HG03064 (cell line): ENCODE results near the gene ZNHIT3.
"Not testable (repeated sequence)": the region's sequence is repeated elsewhere in the genome, so short reads cannot be mapped to it uniquely, and the experiment has no call there.

Experiments
- ATAC-seq: cut with Tn5 transposase; IDR thresholded peaks from one replicate; pipeline ENCODE4 v1.9.1; 2021; ENCODE audit warnings: low read depth; ENCODE audit not compliant: unreplicated experiment

The ZNHIT3 gene

GRCh38 chr17:36482611-36483504 is 3.6 kb upstream of the ZNHIT3 start:
- no peak for ATAC-seq

- ATAC-seq, result not testable (repeated sequence)
Observed at GRCh38 chr17:36484021-36484420, 2.5 kb upstream of the ZNHIT3 start.

- no peak for ATAC-seq
Observed at GRCh38 chr17:36485027-36485426, 1.5 kb upstream of the ZNHIT3 start.

GRCh38 chr17:36485805-36486203 is 677 bp upstream of the ZNHIT3 start:
- ATAC-seq, result no peak

- ATAC-seq, result no peak
Observed at GRCh38 chr17:36493956-36494355, 7.5 kb downstream of the ZNHIT3 start.

DNA sequence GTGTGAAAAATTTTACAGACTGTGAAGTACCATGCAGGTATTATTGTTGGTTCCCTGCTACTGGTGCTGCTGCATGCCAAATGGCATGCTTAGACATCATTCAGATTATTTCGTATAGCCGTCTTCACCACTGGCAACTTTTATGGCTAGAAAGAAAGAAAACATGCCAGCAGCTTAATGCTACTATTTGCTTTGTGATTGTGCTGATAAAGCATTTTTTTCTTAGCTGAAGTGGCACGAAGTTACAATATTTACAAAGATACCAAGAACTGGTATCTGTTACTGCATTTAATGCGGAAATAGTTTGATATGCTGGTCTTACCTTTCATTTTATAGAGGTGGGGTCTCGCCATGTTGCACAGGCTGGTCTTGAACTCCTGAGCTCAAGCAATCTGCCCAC is 8.2 kb downstream of the ZNHIT3 start:
- no peak for ATAC-seq

DNA sequence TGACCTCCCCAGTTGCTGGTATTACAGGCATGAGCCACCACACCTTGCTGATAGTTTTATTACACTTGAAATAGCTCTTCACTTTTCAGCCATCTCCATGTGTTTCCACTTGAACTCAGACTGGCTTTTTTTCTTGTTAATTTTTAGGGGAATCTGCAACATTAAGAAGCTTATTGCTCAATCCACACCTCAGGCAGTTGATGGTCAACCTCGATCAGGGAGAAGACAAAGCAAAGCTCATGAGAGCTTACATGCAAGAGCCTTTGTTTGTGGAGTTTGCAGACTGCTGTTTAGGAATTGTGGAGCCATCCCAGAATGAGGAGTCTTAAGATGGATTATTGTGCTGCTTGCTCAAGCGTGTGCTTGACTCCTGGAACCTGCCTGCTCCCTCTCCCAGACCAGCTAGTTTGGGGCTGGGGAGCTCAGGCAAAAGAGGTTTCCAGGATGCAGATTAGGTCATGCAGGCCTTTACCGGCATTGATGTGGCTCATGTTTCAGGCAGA is 8.6 kb downstream of the ZNHIT3 start:
- ATAC-seq, result no peak

DNA sequence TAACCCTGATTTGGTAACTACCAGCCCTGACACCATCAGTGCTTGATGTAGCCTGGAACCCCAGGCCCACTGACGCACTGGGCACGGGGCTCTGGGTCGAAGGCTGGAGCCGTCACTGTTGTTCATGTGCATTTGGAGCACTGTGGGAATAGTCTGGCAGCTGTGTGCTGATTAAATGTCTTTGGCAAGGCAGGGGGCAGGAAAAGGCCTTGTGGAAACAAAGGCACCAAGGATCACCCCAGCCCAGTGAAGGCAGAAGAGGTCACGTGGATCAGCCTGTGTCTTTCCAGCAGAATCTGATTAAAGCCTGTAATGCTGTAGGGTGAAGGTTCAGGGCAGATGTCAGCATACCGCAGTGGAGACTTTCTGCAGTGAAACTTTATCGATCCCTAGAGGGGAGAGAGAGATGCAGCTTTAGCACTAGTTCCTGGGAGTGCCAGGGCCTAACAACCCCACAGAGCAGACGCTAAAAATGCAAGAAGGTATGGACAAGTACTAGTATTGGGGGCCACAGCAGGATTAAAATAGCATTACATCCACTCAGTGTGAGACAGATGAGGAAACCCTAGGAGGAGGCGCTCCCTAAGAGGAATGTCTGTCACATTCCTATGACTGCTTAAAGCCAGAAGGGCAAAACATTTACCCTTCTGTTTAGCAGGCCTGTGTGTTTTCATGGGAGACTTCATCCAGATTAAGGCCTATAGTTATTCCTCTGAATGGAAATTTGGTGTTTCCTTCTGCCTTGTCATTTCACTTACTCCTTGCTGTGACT is 9.7 kb downstream of the ZNHIT3 start:
- no peak for ATAC-seq

DNA sequence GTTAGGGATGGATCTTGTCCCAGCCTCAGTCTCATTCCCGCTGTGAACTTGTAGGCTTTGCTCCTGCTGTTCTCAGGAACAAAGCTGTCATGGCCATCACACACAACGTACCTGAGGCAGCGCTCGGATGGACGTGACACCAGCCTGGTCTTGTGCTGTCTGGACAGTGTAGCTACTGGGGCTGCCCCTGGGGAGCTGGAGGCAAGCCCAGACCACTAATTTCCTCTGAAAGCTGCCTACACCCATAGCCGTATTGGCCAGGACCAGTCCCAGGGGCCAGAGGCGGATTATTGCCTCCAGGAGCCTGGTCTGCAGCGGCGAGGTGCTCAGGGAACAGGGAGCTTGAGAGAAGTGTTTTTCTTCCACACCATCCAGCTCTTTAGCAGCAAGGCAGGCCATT is 11.7 kb downstream of the ZNHIT3 start:
- ATAC-seq, result no peak

DNA sequence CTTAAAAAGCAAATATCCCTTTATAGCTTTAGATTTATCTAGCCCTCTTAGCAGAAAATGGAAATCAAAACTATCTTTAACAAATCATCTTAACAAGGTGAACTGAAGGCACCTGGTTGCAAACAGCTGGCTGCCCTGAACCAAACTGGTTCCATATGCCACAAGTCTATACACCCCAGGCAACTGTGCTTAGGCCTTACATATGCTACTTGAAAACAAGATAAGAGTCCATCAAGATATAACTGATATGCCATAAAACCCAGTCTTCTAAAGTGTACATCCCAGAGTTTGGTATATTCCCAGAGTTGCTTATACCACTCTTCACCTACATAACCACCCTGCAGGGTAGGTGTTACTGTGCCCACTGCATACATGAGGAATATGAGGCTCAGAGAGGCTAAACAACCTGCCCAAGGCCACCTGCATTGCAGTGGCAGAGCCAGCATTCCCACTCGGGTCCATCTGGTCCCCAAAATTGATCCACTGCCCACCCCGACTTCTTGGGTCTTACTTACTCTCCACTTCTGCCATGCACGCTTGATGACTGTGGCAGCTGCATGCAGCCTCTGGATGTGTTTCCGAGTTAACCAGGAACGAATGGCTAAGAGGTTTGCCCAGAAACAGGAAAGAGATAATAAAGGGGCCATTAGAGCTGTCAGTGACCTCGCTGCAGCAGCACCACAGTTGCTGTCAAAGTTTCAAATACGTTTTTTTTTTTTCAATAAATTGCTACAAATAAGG is 12.2 kb downstream of the ZNHIT3 start:
- ATAC-seq, result no peak

GRCh38 chr17:36500745-36501225 is 14.3 kb downstream of the ZNHIT3 start:
- no peak for ATAC-seq

- ATAC-seq, result no peak
Observed at GRCh38 chr17:36501351-36501750, 14.9 kb downstream of the ZNHIT3 start.

- ATAC-seq, result no peak
Observed at GRCh38 chr17:36501963-36502362, 15.5 kb downstream of the ZNHIT3 start.

- no peak for ATAC-seq
Observed at GRCh38 chr17:36503456-36504155, 17.1 kb downstream of the ZNHIT3 start.

DNA sequence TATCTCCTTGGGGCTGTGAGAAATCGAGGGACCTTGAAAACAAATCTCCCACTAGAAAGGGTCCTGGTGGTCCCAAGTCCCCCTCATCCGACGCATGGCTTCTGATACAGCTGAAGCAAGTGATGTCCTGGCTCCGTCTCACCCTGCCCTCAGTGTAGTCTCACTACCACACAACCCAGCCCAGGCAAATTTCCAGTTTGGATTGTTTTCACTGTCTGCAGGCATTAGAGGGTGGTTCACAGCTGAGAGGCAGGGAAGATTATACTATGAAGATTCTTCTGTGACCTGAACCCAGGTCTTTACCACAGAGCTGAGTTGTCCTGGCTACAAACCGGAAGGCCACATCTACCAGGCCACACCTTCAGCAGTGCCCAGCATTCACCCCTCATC is 17.7 kb downstream of the ZNHIT3 start:
- ATAC-seq, result no peak

DNA sequence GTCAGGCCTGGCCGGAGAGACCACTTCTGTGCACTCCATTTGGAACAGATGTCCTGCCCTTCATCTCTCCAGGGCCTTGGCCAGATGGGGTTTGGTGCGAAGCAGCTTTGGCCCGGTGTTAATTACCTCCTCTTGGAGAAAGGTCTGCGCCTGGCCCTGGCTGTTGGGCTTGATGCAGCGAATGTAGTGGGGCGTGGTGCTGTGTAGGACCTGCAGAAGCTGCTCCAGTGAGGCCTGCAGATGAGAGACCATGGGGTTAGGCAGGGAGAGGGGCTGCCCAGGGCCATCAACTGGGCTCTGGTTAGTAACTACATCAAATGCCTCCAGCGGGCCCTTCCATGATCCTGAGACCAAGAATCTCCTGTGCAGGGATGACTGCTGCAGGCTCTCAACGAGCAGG is 18.7 kb downstream of the ZNHIT3 start:
- ATAC-seq, result no peak

DNA sequence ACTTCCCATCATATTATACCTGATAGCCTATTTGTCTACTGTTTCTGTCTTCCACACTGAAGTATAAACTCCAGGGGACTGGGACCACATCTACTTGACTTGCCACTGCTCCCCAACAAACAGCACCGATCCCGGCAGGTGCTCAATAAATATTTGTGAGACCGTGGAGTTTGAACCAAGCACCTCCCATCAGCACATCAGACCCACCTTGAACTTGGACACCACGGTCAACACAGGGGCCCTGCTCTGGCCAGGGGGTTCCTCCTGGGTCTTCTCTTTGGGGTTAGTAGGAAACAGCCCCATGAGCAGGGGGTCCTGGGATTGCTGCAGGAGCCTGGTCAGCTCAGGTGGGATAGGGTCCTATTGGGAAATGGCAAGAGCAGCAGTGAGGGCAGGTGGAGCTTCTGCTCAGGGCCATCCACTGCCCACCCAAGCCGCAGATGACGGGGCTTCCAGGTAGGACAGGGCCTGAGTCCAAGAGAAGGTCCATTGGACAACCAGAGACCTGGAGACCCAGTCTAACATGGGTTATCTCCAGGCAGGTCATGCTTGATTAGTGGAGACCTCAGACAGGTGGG is 19.9 kb downstream of the ZNHIT3 start:
- no peak for ATAC-seq

DNA sequence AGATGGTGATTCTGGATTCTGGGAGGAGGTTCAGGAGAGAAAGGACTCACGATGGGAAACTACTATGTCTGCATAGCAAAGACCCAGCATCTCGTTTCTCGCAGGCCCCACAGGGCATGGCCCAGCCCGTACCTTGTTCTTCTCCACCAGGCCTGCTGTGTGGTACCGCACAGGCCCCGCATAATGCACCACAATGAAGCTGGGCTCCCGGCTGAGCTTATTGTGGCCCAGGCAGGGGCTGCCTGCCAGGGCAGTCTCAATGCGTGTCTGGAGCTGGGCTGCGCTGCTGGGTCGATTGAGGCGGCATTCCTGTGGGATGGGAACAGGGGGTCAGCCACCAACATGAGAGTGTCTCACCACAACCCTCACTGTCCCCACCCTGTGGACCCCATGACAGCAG is 20.4 kb downstream of the ZNHIT3 start:
- no peak for ATAC-seq

- no peak for ATAC-seq
Observed at GRCh38 chr17:36507266-36507665, 20.8 kb downstream of the ZNHIT3 start.

- ATAC-seq, result not testable (repeated sequence)
Observed at GRCh38 chr17:36508439-36508838, 22.0 kb downstream of the ZNHIT3 start.
